HepG2 (cell line): ENCODE data around the gene RNF13. TPM values are rescaled to one million over a fixed set of nuclear protein-coding genes. Genes with fewer than 3 reads are reported as not detected.

ENCODE experiments used
- ADNP ChIP-seq: sonication (generic); formaldehyde crosslinking; IDR thresholded peaks from 2 replicates; pipeline ENCODE4 v1.4.0; 2020; ENCODE audit warnings: missing genetic modification reagents
- ATRX ChIP-seq: sonication (generic); formaldehyde crosslinking; IDR thresholded peaks from 2 replicates; pipeline ENCODE4 v1.4.0; 2020; ENCODE audit warnings: missing genetic modification reagents, borderline replicate concordance
- RBFOX2 ChIP-seq: fragments of 200-400 bp; formaldehyde crosslinking; IDR thresholded peaks from 2 replicates; pipeline ENCODE4 v1.6.1; 2017; ENCODE audit warnings: low read depth, mild to moderate bottlenecking, low read length
- XBP1 ChIP-seq: sonication (generic); formaldehyde crosslinking; IDR thresholded peaks from 2 replicates; pipeline ENCODE4 v1.5.0; 2020; ENCODE audit warnings: missing genetic modification reagents
- ZBTB26 ChIP-seq: IDR thresholded peaks from 2 replicates; pipeline ENCODE4 v1.6.1; 2016; ENCODE audit warnings: missing compliant biosample characterization, missing genetic modification reagents, borderline replicate concordance
- ZFP36L1 ChIP-seq: sonication (generic); formaldehyde crosslinking; IDR thresholded peaks from 2 replicates; pipeline ENCODE4 v1.8.0; 2022; ENCODE audit warnings: mild to moderate bottlenecking, missing genetic modification reagents, moderate library complexity
- ZNF615 ChIP-seq: sonication (generic); formaldehyde crosslinking; IDR thresholded peaks from 2 replicates; pipeline ENCODE4 v1.5.0; 2020; ENCODE audit warnings: mild to moderate bottlenecking, missing genetic modification reagents, borderline replicate concordance
- polyA plus RNA-seq, 8 experiments: library from polyadenylated mRNA; depleted of rRNA in 3 of 8; stranded (reverse) in 7 of 8; unstranded in 1 of 8; fragments of >200 nt; fragmentation: Illumina TruSeq in 4 of 8; extraction: Trizol in 4 of 8; gene quantifications; 2 replicates each; pipeline versions ENCODE4 v1.2.1 to v1.2.3, GENCODE V29; 2011 to 2016; ENCODE audit warnings: low read depth in 4 of 8, missing spikeins in 1 of 8, mixed read lengths in 1 of 8; ENCODE audit not compliant: insufficient read depth in 1 of 8
- total RNA-seq, 5 experiments: library from RNA; depleted of rRNA; stranded (reverse); fragments of >200 nt; fragmentation: Illumina TruSeq; extraction: Trizol; gene quantifications; 2 replicates each; pipeline ENCODE4 v1.2.3, GENCODE V29; 2016; ENCODE audit warnings: low read depth in 1 of 5
- TF ChIP-seq, protein P1 (sequence below): sonication (generic); formaldehyde crosslinking; IDR thresholded peaks from 2 replicates; pipeline ENCODE4 v1.4.0; 2020; ENCODE audit warnings: mild to moderate bottlenecking, missing genetic modification reagents

RNF13 gene
- total and polyA plus RNA-seq, 2 of the 13 experiments (the other 11 are each of a cell fraction or from before 2014, with no cell fraction given) = 39.8 to 46.0 TPM

DNA sequence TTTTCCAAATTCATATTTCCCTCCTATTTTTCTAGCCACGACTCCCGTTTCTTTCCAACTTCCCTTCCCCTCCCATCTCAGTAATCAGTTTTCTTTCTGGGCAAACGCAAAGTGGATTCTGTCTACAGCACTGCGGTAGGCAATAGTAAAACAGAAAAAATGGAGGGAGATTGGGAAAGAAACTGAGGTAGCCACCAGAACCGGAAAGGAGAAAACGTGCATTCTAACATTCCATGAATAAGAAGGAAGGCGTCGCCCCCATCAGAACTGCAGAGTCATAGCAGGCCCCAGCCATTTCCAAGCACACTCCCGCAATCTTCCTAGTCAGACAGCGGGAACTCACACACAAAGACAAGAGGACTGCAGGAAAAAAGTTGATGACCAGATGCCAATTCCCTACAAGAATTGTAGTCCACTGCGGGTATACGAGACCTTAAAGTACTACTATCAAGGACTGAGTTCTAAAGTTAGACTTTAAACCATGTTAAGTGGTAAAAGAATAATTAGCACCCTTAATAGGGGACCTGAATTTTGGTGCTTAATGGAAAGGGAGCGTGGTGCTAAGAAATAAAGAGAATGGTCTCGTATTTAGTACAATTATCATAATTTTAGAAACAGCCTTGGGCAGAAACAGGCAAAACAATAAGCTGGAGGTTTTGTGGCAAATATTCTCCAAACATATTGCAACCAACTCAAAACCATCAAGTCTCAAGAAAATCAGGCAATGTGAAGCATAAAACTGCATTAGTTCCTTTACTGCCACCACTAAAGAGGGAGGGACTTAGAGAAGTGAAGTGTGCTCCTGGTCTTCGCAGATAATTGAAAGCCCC is 156.3 kb downstream of the RNF13 start (continued):
- no peak for TF ChIP-seq ZFP36L1 (CRISPR knock-in tag)
- TF ChIP-seq RBFOX2 = no peak
- no peak for TF ChIP-seq ATRX (CRISPR knock-in tag)
- TF ChIP-seq, protein P1, sequence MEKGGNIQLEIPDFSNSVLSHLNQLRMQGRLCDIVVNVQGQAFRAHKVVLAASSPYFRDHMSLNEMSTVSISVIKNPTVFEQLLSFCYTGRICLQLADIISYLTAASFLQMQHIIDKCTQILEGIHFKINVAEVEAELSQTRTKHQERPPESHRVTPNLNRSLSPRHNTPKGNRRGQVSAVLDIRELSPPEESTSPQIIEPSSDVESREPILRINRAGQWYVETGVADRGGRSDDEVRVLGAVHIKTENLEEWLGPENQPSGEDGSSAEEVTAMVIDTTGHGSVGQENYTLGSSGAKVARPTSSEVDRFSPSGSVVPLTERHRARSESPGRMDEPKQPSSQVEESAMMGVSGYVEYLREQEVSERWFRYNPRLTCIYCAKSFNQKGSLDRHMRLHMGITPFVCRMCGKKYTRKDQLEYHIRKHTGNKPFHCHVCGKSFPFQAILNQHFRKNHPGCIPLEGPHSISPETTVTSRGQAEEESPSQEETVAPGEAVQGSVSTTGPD (CRISPR knock-in tag) = no peak
- no peak for TF ChIP-seq XBP1 (CRISPR knock-in tag)
- no peak for TF ChIP-seq ADNP (CRISPR knock-in tag)
- TF ChIP-seq ZBTB26 = no peak
- no peak for TF ChIP-seq ZNF615
- TF ChIP-seq, all 625 proteins: peak for 64
